HG03575 (cell line): ENCODE measurements around the gene ZDHHC8.
"Not testable (repeated sequence)": the region's sequence is repeated elsewhere in the genome, so short reads cannot be mapped to it uniquely, and the experiment has no call there.

Source experiments
- ATAC-seq: cut with Tn5 transposase; IDR thresholded peaks from one replicate; pipeline ENCODE4 v1.9.1; 2021; ENCODE audit not compliant: unreplicated experiment, insufficient number of reproducible peaks, low FRiP score; ENCODE audit errors: extremely low read depth

ZDHHC8 gene

GRCh38 chr22:20150381-20151275 is 19.0 kb downstream of the ZDHHC8 start, which contains the start of gene CCDC188:
Gene CCDC188 (minus strand): TSS chr22:20151055. CDS start chr22:20150986, 69 bp downstream.
- ATAC-seq: no peak

- ATAC-seq: no peak
These were observed 19.6 kb downstream of the ZDHHC8 start for GRCh38 chr22:20151276-20151588.

- no peak for ATAC-seq
These were observed 20.9 kb downstream of the ZDHHC8 start for GRCh38 chr22:20152464-20152890.

GRCh38 chr22:20153945-20154344 is 22.3 kb downstream of the ZDHHC8 start:
- ATAC-seq: no peak

- no peak for ATAC-seq
These were observed 23.1 kb downstream of the ZDHHC8 start for GRCh38 chr22:20154602-20155187.

GRCh38 chr22:20155330-20156041 is 23.9 kb downstream of the ZDHHC8 start:
- ATAC-seq: no peak

- no peak for ATAC-seq
These were observed 24.4 kb downstream of the ZDHHC8 start for GRCh38 chr22:20156042-20156389.

- no peak for ATAC-seq
These were observed 25.2 kb downstream of the ZDHHC8 start for GRCh38 chr22:20156611-20157429.

GRCh38 chr22:20157430-20158183 is 26.0 kb downstream of the ZDHHC8 start:
- ATAC-seq: no peak

GRCh38 chr22:20158391-20159036 is 26.9 kb downstream of the ZDHHC8 start:
- no peak for ATAC-seq

GRCh38 chr22:20159076-20159475 is 27.5 kb downstream of the ZDHHC8 start:
- ATAC-seq: no peak

GRCh38 chr22:20159531-20159930 is 27.9 kb downstream of the ZDHHC8 start:
- ATAC-seq: not testable (repeated sequence)

- no peak for ATAC-seq
These were observed 28.4 kb downstream of the ZDHHC8 start for GRCh38 chr22:20160041-20160440.

GRCh38 chr22:20164863-20165262 is 33.3 kb downstream of the ZDHHC8 start:
- no peak for ATAC-seq

GRCh38 chr22:20165421-20165820 is 33.8 kb downstream of the ZDHHC8 start:
- no peak for ATAC-seq

- no peak for ATAC-seq
These were observed 34.3 kb downstream of the ZDHHC8 start for GRCh38 chr22:20165913-20166312.

GRCh38 chr22:20166703-20167102 is 35.1 kb downstream of the ZDHHC8 start:
- ATAC-seq: no peak
